Ishikawa (cell line): ENCODE measurements around the gene TTC34.

Source experiments
- CEBPB ChIP-seq: IDR thresholded peaks from 2 replicates; pipeline ENCODE4 v1.6.1; 2012
- CREB1 ChIP-seq: IDR thresholded peaks from 2 replicates; pipeline ENCODE4 v1.6.1; 2012; ENCODE audit warnings: low read depth
- EGR1 ChIP-seq: IDR thresholded peaks from 2 replicates; pipeline ENCODE4 v1.6.1; 2012
- EP300 ChIP-seq: IDR thresholded peaks from 2 replicates; pipeline ENCODE4 v1.6.1; 2012; ENCODE audit warnings: borderline replicate concordance
- FOXM1 ChIP-seq: IDR thresholded peaks from 2 replicates; pipeline ENCODE4 v1.6.1; 2012; ENCODE audit warnings: low read depth, borderline replicate concordance
- NFIC ChIP-seq: IDR thresholded peaks from 2 replicates; pipeline ENCODE4 v1.6.1; 2012
- RAD21 ChIP-seq: IDR thresholded peaks from 2 replicates; pipeline ENCODE4 v1.6.1; 2012; ENCODE audit warnings: low read depth
- TAF1 ChIP-seq: IDR thresholded peaks from 2 replicates; pipeline ENCODE4 v1.6.1; 2012; ENCODE audit warnings: low read depth, mild to moderate bottlenecking
- TCF12 ChIP-seq: IDR thresholded peaks from 2 replicates; pipeline ENCODE4 v1.6.1; 2012; ENCODE audit warnings: low read depth
- TEAD4 ChIP-seq: IDR thresholded peaks from 2 replicates; pipeline ENCODE4 v1.6.1; 2012
- YY1 ChIP-seq: IDR thresholded peaks from 2 replicates; pipeline ENCODE4 v1.6.1; 2012; ENCODE audit warnings: low read depth
- ZBTB7A ChIP-seq: IDR thresholded peaks from 2 replicates; pipeline ENCODE4 v1.6.1; 2012; ENCODE audit warnings: low read depth
- TF ChIP-seq, protein P1 (sequence below): IDR thresholded peaks from 2 replicates; pipeline ENCODE4 v1.6.1; 2012
- TF ChIP-seq, protein P2 (sequence below): IDR thresholded peaks from 2 replicates; pipeline ENCODE4 v1.6.1; 2012; ENCODE audit warnings: low read depth, mild to moderate bottlenecking
- TF ChIP-seq, protein P3 (sequence below): IDR thresholded peaks from 2 replicates; pipeline ENCODE4 v1.6.1; 2012

TTC34 gene

DNA sequence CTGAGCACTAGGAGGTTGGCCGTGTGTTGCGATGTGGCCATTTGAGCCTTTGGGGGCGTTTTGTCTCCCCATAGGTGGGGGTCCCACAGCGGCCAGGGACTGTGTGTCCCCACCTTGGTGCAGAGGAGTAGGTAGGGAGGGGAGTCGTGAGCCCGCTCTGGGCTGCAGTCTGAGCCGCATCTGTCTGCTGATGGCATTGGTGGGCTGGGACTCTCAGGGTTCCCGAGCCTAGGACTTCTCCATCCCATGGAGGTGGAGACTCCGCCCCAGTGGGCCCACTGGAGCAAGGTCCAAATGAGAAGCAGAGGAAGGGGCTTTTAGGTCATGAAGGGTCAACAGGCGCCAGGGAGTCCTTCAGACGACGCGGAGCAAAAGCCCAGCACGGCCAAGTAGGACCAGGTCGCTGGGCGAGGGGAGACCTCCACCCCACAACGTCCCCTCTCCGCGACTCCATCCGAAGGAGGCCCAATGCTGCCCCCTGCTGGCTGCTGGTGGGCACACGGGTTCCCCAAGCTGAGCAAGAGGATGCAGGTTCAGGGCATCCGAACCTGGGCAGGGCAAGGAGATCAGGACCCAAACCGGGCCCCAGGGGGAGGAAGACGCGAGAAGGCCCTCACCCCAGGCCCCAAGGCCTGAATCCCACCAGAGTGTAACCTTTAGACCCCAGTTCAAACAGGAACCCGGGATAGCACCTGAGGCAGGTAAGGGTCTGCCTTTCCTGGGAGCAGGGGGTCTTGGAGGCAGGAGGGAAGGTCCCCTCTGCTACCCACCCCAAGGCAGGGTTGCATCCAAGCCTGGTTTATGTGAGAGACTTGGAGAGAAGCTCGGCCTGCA is 14.9 kb downstream of the TTC34 start:
- no peak for TF ChIP-seq EGR1
- peak; percentile 51 for TF ChIP-seq RAD21
- no peak for TF ChIP-seq FOXM1

DNA sequence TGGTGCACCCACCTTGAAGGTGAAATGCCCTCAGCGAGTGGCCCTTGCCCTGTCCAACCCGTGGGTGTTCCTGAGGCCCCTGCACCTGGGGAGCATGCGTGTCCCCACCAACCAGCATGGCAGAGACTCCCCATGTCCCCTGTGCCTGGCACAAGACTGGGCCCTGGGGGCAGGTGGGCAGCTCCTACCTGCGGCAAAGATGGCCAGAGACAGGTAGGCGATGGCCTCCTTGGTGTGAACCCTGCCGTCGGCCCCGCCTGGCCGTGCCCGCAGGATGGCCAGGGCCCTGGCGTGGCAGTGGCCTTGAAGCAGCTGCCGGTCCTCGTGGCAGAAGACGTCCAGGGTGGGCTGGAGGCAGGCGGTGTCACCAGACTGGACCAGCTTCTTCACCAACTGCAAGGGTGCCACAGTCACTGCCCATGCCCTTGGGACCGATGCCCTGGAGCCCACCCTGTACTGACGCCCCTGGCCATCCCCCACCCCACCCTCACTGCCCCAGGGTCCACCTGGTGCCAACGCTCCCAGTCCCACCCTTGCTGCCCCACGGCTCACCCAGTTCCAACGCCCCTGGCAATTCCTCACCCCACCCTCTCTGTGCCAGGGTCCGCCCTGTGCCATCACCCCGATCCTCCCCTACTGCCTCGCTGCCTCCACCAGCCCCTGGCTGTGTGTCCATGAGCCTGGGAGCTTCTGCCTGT is 15.7 kb downstream of the TTC34 start:
- TF ChIP-seq TAF1: no peak

DNA sequence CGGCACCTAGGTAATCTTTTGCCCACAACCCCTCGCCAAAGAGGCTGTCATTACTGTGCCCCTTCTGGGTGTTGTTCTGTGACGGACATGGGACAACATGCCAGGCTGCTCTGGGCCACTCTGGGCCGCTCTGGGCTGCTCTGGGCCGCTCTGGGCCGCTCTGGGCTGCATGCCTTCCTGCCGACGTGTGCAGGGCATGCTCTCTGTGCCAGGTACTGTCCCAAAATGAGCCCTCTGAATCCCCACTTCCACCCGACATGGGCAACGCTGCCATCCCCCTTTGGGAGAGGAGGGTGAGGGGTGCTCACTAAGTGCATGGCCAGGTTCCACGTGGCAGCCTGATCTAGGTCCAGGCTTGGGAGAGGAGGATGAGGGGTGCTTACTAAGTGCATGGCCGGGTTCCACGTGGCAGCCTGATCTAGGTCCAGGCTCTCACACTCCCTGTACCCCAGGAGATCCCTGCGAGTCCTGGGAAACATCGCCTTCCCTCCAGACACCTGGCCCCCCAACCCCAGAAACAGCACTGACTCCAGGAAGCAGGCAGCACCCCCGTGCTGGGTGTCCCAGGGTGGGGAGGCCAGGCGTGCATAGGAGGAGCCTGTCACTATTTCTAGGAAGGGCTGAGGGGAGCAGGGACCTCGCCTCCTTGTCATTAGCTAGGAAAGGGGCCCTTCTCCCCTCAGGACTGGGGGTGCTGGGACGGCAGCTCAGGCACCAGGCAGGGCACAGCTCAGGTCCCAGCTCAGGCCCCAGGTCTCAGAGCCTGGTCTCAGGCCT is 16.5 kb downstream of the TTC34 start:
- TF ChIP-seq NFIC: no peak
- no peak for TF ChIP-seq FOXM1

DNA sequence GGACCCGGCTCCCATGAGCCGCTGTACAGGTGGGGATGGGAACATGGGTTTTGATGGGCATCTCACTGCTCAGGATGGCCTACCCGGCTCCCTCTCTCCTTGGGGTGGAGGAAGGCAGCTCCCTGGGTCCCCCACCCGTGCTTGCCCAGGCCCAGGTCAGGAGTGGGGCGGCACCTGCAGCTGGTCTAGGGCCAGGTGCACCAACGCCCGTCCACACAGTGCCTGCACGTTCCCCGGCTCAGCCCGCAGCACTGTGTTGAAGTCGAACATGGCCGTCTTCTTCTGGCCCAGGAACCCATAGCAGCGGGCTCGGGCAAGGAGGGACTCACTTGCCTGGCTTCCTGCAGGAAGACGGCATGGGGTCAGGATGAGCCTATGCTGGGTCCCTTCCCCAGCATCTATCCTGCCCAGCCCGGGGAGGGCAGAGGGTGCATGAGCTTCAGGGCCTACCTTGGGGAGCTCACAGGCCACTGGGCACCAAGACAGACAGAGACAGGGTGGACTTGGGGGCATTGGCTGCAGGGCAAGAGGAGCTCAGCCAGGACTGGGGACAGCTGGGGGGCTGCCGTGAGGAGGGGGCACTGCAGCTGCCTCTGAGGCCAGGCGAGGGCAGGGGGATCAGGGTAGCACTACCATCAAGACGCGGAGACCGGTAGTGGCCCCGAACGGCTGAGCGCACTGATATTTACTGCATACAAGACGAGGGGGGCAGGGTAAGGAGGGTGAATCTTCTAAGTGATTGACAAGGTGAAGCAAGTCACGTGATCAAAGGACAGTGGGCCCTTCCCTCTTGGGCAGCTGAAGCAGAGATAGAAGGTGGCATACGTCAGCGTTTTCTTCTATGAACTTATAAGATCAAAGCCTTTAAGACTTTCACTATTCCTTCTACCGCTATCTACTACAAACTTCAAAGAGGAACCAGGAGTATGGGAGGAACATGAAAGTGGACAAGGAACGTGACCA is 17.8 kb downstream of the TTC34 start:
- TF ChIP-seq, protein P1, sequence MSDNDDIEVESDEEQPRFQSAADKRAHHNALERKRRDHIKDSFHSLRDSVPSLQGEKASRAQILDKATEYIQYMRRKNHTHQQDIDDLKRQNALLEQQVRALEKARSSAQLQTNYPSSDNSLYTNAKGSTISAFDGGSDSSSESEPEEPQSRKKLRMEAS: no peak
- TF ChIP-seq TCF12 (no peak), CREB1 (no peak), NFIC (no peak), ZBTB7A (no peak), EP300 (no peak)

DNA sequence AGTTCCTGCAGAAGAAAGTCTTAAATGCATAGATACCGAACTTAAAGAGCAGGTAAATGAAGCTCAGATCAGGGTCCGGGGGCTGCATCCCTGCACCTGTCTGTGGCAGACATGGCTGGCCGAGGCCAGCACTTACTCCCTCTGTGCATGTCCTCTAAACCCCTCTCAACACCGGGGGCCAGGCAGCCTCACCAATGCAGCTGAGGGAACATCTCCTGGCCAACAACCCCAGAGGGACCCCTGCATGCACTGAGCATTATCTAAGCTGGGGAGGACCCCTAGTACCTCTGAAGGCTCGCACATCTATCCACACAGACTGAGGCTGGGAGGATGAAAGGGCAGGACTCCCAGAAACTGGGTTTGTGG is 18.4 kb downstream of the TTC34 start:
- TF ChIP-seq CREB1 (no peak), YY1 (no peak), CEBPB (no peak), RAD21 (no peak), EP300 (no peak), NFIC (no peak), ZBTB7A (no peak), FOXM1 (no peak), TAF1 (no peak), TEAD4 (no peak), EGR1 (no peak), TCF12 (no peak)
- TF ChIP-seq, protein P2, sequence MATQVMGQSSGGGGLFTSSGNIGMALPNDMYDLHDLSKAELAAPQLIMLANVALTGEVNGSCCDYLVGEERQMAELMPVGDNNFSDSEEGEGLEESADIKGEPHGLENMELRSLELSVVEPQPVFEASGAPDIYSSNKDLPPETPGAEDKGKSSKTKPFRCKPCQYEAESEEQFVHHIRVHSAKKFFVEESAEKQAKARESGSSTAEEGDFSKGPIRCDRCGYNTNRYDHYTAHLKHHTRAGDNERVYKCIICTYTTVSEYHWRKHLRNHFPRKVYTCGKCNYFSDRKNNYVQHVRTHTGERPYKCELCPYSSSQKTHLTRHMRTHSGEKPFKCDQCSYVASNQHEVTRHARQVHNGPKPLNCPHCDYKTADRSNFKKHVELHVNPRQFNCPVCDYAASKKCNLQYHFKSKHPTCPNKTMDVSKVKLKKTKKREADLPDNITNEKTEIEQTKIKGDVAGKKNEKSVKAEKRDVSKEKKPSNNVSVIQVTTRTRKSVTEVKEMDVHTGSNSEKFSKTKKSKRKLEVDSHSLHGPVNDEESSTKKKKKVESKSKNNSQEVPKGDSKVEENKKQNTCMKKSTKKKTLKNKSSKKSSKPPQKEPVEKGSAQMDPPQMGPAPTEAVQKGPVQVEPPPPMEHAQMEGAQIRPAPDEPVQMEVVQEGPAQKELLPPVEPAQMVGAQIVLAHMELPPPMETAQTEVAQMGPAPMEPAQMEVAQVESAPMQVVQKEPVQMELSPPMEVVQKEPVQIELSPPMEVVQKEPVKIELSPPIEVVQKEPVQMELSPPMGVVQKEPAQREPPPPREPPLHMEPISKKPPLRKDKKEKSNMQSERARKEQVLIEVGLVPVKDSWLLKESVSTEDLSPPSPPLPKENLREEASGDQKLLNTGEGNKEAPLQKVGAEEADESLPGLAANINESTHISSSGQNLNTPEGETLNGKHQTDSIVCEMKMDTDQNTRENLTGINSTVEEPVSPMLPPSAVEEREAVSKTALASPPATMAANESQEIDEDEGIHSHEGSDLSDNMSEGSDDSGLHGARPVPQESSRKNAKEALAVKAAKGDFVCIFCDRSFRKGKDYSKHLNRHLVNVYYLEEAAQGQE: no peak
- TF ChIP-seq, protein P1: no peak
- TF ChIP-seq, protein P3, sequence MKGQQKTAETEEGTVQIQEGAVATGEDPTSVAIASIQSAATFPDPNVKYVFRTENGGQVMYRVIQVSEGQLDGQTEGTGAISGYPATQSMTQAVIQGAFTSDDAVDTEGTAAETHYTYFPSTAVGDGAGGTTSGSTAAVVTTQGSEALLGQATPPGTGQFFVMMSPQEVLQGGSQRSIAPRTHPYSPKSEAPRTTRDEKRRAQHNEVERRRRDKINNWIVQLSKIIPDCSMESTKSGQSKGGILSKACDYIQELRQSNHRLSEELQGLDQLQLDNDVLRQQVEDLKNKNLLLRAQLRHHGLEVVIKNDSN: no peak

DNA sequence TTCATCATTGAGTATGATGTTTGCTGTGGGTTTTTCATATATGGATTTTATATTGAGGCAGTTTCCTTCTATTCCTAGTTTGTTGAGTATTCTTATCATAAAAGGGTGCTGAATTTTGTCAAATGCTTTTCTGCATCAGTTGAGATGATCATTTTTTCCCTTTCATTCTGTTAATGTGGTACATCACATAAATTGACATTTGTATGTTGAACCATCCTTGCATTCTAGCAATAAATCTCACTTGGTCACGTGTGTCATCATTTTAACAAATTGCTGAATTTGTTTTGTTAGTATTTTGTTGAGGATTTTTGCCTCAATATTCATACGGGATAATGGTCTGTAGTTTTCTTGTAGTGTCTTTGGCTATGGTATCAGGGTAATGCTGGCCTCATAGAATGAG is 19.9 kb downstream of the TTC34 start:
- no peak for TF ChIP-seq CREB1
- TF ChIP-seq TCF12: no peak
- TF ChIP-seq, protein P2: no peak
- TF ChIP-seq NFIC: no peak
- no peak for TF ChIP-seq FOXM1
- TF ChIP-seq, protein P1: no peak
- TF ChIP-seq TEAD4: no peak
- TF ChIP-seq RAD21: no peak
- no peak for TF ChIP-seq YY1
- no peak for TF ChIP-seq EP300
- TF ChIP-seq TAF1: no peak
- no peak for TF ChIP-seq CEBPB
- TF ChIP-seq, protein P3: no peak
- no peak for TF ChIP-seq EGR1
- TF ChIP-seq ZBTB7A: no peak
